GM19397 (cell line): ENCODE data around the gene LRRFIP1.
"Not testable (repeated sequence)": the region's sequence is repeated elsewhere in the genome, so short reads cannot be mapped to it uniquely, and the experiment has no call there.

Experiments
- ATAC-seq: cut with Tn5 transposase; IDR thresholded peaks from one replicate; pipeline ENCODE4 v1.9.1; 2021; ENCODE audit warnings: mild to moderate bottlenecking, moderate library complexity; ENCODE audit not compliant: unreplicated experiment

The LRRFIP1 gene

GRCh38 chr2:237661799-237662328 is 34.5 kb downstream of the LRRFIP1 start:
- no peak for ATAC-seq

DNA sequence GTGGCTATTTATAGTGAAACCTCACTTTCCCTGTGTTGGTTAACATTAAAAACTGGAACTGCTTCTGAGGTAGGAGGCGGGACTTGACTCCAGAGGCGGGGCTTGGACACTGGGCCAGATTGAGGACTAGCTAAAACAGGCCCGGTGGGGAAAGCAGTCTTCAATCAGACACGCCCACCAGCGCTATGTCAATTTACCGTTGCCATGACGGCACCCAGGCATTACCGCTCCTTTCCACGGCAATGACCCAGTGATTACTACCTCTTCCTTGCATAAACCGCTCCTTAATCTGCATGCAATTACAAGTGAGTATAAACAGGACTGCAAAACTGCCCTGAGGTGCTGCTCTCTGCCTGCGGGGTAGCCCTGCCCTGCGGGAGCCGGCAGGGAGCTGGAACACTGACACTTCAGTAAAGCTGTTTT is 35.3 kb downstream of the LRRFIP1 start:
- ATAC-seq, result no peak

DNA sequence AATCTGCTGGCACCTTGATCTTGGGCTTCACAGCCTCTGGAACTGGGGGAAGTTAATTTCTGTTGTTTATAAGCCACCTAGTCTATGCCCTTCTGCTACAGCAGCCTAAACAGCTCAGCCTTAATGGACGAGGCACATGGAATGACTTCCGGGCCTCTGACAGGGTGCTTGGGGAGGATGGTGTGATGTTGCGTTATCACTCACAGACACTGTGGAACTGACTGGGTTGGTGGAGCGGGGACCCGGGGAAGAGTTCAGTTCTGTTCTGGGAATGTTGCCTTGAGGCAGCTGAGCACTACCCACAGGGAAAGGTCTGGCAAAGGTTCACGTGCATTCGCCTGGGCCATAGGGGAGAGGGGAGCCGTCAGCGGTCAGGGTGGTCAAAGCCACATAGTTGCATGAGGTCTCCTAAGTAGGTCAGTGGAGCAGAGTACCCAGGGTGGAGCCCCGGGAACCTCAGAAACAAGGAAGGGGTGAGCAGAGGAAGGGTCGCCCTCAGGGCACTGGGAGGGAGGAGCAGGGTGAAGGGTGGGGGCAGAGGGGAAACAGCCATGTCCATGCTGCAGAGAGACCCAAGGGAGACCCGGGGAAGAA is 36.2 kb downstream of the LRRFIP1 start:
- ATAC-seq, result no peak

- no peak for ATAC-seq
Observed at GRCh38 chr2:237664151-237664550, 36.8 kb downstream of the LRRFIP1 start.

DNA sequence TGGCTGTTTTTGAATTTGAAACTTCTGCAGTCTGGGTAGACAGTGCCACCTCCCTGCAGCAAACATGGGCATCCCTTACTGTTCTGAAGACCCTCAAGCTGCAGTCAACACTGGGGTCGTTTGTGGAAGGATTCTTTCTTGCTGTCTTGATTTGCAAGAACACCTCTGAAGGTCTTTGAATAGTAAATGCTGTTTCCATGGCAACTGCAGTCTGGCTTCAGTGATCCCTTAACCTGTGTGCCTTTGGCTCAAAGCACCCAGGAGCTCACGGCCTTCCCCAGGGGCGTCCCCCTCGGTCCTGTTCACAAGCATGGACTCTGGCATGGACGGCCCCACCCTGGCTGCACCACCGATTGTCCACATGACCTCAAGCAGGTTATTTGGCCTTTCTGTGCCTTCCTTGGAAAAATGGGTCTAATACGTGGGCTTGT is 38.3 kb downstream of the LRRFIP1 start:
- no peak for ATAC-seq

GRCh38 chr2:237666606-237667005 is 39.2 kb downstream of the LRRFIP1 start:
- no peak for ATAC-seq

- not testable (repeated sequence) for ATAC-seq
Observed at GRCh38 chr2:237667050-237667576, 39.7 kb downstream of the LRRFIP1 start.

DNA sequence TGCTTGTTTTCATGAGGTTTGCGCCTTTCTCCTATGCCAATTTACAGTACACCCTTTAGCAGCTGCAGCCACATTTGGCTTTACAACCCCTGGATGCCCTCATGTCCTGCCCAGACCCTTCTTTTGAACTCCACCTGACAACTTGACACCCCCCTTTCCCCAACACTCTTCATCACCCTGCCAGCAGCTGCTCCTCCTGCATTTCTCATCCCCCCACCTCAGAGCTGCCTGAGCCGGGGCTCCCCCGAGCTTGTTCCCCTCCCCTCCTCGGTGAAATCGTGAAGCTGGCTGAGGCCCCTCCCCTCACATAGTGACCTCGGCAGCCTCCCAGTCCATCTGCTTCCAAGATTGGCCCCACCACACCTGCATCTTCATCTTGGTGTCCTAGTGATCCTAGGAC is 40.5 kb downstream of the LRRFIP1 start:
- no peak for ATAC-seq

GRCh38 chr2:237668440-237668839 is 41.1 kb downstream of the LRRFIP1 start:
- ATAC-seq, result no peak

DNA sequence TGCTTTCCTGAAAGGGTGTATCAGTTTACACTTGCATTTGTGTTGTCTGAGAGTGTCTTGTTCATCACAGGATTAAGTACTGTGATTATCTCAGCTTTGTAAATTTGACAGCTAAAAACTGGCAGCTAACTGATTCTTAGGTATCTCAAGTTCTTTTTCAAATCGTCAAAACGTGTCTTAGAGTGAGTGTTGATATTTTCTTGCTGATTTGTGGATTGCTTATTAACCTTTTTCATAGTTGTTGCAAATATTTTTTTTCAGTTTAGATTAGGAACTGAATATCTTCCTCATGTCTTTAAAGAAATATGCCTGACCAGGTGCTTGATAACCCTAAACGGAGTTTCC is 41.9 kb downstream of the LRRFIP1 start:
- no peak for ATAC-seq

DNA sequence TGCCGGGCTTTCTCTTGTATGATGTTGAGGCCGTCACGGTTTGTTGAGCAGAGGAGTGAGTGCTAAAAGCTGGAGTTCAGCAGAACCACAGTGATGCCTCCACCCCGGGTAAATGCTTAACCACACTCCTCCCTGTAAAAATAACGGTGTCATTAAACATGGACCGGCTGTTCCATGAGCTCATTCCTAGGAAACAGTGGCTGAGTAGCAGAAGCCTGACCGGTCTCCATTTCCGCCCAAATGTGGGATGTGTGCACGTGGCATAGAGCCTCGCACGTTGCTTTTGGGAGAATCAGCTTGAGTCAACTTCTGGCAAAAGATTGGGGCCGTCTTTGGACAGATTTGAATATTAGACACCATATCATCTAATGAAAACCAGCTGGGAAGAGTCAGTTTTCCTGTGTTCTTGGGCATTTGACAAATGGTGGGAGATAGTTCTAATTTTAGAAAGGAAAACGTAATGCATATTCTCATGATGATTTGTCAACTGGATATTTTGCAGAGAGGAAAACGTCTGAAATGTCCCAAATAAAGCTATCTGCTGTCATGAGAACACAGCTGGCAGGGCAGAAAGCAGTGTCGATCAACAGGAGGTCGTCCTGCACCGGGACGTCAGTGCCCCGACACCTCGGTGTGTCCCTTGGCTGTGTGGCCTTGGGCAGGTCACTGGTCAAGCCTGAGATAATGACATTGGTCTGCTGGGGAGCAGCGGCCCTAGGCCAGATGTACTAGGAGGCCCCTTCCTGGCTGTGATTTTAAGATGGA is 42.4 kb downstream of the LRRFIP1 start:
- peak; percentile 48 for ATAC-seq

DNA sequence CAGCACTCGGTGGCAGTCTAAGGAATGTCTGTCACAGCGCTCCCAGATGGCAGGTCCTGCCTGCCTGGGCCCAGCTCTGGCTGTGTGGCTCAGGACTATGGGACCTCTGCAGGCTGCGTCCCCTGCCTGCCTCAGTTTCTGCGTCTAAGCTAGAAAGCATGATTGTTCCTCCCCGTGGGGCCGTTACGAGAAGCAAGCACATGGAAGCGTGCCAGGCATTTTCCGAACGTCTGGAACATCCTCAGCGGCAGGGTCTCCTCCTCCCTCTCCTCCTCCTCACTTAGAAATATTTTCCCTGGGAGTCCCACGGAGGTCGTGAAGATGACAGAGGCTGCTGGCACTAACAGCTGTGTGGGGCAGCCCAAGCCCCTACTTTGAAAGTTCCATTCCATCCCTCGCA is 43.3 kb downstream of the LRRFIP1 start:
- ATAC-seq, result no peak

DNA sequence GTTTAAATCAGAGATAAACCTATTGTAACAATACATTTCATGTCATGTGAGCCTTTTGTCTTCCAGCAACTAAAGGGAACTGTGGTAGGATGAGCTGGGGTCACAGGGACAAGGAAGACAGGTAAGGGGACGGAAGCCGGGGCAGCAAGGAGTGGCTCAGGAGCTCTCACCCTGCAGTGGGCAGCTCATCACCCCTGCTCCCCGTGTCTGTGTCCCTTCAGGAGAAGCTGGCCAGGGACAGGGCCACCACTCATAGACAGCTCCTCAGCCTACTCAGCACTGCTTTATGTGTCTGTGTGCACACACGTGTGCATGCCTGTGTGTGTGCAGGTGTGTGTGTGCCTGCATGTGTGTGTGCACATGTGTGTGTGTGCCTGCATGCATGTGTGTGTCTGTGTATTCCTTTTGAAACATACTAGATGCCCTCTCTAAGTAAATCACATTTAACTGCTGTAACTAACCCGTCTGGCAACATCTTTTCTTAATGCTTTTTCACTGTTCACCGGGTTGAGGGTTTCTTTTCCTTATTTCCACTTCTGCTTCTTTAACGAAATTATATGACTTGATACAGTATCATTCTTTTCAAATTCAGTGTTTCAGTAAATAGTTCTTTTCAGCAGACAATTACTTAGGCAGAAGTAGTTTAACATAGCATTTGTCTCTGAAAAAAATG is 44.2 kb downstream of the LRRFIP1 start:
- no peak for ATAC-seq

DNA sequence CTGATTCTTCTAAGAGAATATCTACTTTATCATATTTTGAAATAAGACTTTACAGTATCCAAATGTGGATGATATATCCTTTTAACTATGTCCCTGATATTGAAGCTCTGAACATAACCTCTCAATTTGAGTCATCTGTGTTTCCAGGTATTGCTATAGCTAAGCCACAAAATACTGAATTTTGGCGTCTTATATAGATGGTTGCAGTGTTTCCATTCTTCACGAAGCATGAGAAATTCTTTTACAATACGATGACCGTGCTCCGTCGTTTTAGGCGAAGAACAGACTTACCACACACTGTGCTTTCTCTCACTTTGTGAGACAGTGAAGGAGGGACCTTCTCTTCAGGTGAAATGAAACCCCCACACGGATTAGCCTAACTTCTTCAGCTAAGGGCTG is 45.3 kb downstream of the LRRFIP1 start:
- ATAC-seq, result no peak

DNA sequence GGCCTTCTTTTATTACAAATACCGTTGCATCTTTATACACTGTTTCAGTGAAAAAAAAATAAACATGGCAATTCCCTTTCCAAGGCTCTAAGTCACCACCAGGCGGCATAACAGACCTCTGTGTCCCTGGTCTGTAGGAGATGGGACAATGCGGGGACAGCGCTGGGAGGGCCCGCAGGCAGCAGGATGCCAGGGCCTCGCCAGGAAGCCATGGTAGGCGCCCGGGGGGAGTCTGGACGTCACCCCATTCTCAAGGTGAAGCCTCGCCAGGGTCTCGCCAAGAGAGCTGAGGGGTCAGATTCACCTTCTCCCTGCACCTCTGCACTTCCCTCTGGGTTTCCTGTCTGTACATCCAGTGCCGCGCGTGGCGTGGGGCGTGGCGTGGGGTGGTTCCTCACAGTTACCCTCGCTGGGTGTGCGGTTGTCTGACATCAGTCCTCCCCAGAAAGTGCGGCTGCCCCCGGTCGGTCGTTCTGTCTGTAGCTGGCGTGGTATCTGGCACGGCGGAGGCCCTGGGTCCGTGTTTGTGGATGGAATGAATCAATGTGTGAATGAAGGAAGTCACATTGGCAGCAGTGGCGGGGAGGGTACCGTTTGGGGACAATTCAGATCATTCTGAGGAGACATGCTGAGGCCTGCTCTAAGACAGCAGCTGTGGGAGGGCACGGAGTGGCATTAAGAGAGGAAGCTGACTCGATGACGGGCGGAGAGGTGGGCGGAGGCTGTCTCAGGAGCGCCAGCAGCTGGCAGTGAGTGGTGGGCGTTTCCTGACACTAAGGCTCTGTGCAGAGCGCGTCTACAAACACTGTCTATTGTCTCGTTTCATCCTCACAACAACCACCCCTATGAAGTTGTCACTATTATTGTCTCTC is 46.0 kb downstream of the LRRFIP1 start:
- no peak for ATAC-seq

GRCh38 chr2:237674731-237675276 is 47.4 kb downstream of the LRRFIP1 start:
- ATAC-seq, result peak; percentile 88

DNA sequence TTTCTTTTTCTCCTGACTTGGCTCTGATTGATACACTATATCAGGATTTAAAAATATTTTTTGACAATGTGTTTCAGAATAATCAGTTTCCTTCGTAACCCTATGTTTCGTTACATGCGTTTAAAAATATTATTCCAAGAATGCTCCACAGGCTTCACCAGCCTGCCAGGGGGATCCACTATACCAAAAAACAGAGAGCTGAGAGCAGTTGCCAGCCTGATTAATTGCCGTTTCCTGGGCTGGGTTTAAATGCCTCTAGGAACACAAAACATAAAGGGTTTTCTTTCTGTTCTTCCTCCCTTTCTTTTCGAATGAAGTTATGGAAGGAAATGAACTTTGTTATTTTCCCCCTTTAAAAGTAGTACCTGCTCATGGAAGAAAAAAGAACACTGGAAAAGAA is 47.9 kb downstream of the LRRFIP1 start:
- no peak for ATAC-seq

DNA sequence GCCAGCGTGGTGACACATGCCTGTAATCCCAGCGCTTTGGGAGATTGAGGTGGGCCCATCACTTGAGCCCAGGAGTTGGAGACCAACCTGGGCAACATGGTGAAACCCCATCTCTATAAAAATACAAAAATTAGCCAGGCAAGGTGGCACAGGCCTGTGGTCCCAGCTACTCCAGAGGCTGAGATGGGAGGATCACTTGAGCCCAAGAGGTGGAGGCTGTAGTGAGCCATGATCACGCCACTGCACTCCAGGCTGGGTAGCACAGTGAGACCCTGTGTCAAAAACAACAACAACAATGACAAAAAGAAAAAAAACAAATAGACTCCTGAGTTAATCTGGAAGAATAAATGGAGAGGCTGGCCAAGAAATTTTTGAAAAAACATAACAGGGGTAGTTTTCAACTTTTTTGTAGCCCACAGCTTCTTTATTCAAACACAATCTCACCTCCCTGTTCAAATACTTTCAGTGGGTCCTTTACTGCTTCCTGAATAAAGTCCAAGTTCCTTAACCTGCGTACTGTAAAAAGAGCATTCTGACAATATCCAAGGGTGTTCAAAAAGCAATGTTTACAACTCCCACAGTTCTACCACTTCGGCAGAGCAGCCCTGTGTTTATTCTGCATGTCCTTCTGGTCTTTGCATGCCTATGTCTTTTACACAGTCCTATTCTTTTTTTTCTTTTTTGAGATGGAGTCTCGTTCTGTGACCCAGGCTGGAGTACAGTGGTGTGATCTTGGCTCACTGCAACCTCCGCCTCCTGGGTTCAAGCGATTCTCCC is 53.5 kb downstream of the LRRFIP1 start:
- no peak for ATAC-seq

DNA sequence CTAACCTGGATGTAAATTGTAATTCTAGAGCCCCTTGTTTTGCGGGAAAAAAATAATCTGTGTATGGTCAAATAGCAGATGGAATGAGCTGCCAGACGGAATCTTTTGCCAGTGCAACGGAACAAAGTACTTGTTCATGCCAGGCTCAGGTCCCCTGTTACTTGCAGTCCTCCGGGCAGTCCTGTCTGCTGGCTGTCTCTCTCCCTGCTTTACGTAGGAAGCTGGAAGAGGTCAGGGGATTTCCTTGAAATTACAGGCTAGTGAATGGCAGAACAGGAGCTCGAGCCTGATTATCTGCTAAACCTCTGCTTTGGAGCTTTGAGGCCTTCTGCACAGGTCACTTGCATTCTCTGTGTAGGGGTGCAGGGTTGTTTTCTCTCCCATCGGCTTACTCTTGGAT is 54.8 kb downstream of the LRRFIP1 start:
- ATAC-seq, result no peak
